Epithelial cell of esophagus (primary cell): ENCODE data around the gene ZNF407.

Source experiments
- DNase-seq: peaks from one replicate; pipeline ENCODE4 v3.0.0; 2010; ENCODE audit warnings: low read depth
- H3K4me3 ChIP-seq: 2 replicates; pipeline ENCODE4 v1.5.1; 2011; ENCODE audit warnings: mild to moderate bottlenecking, low read length, control low read depth
- CTCF ChIP-seq: IDR thresholded peaks from 2 replicates; pipeline ENCODE4 v1.5.1; 2011; ENCODE audit warnings: low read depth, mild to moderate bottlenecking, low read length, control low read depth, inconsistent platforms; ENCODE audit not compliant: insufficient read depth; ENCODE audit errors: missing control alignments

Gene ZNF407

DNA sequence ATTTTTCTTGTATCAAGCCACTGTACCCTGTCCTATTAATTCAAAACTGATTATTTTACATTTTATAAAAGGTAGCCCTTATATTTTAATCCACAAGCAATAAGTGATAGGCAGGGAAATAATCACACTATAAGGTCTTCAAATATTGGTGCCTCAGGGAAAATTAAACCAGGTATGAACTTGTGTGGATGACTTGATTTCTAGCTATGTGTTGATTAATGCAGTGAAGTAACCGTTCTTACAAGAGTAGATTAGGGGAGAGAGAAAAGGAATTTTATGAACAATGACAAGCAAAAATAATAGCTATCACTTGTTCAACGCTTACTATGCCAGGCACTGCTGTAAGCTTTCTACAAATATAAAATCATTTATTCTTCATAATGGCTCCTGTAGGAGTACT, 411.6 kb downstream of the ZNF407 start:
- TF ChIP-seq CTCF = no peak
- DNase-seq = peak; percentile 68
- H3K4me3 ChIP-seq = no peak overlapping the region

DNA sequence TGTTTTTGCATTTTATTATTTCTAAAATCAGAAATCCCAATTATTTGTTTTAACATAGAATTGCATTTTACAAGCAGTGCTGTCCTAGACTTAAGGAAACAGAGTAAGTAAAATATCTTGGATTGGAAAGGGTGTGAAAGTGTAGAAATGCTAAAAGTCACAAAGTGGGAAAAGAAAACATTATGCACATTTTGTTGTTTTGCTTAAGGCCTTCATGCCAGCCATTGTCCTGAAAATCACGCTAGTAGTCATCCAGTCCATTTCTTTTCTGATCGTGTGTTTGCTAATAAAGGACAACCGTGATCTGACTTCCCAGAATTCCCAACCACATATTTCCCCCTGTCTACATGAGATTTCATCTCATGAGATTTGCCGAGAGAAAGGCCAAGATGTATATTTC, 412.2 kb downstream of the ZNF407 start:
- TF ChIP-seq CTCF = no peak
- no peak for DNase-seq
- no peak overlapping the region for H3K4me3 ChIP-seq

DNA sequence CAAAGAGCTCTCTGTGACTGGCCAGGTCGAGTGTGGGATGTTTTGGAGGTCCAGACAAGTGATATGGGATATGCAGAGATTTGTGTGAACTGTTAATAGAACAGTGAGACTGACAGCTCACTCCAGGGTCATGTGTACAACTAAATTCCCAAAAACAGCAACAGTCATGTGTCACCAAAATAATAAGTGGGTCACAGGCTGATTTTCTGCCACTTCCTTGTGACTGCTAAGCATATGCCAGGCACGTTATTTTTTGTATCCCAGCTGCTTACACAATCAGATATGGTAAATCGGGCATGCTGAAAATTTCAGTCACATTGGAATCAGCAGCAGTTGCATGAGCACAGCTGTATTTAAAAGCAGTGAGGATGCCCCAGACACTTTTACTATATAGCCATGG, 412.6 kb downstream of the ZNF407 start:
- no peak overlapping the region for H3K4me3 ChIP-seq
- no peak for DNase-seq
- TF ChIP-seq CTCF = no peak

DNA sequence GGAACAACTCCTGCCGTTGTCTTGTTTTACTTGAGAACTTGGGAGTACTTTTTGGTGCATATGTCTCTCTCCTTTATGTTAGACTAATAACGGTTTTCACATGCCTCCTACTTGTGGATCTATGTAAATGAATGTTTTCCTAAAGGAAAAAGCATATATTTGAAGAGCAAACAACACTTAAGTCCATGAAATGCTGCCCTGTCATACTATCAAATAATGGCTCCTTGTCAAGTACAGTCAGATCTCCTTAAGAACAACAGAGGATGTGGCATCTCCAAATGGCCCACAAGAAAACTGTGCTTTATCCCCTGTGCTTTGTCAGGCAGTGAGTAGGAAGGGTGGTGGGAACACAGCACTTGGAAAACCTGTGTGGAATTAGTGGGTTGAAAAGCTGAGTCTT, 413.0 kb downstream of the ZNF407 start:
- no peak overlapping the region for H3K4me3 ChIP-seq
- no peak for DNase-seq
- no peak for TF ChIP-seq CTCF

- no peak for DNase-seq
- no peak for TF ChIP-seq CTCF
- H3K4me3 ChIP-seq = no peak overlapping the region
These were observed 418.5 kb downstream of the ZNF407 start for GRCh38 chr18:75016025-75016717.

GRCh38 chr18:75023473-75023872, 425.8 kb downstream of the ZNF407 start:
- no peak for DNase-seq
- no peak overlapping the region for H3K4me3 ChIP-seq
- no peak for TF ChIP-seq CTCF

GRCh38 chr18:75024871-75025270, 427.2 kb downstream of the ZNF407 start:
- no peak for DNase-seq
- TF ChIP-seq CTCF = no peak
- no peak overlapping the region for H3K4me3 ChIP-seq
